ENCODE data around the gene KIF26A.

KIF26A gene

GRCh38 chr14:104126753-104127152 is 11.6 kb upstream of the KIF26A start:
- no peaks in the 10 kb centered on the region for H3K79me2 ChIP-seq (ENCODE audit: low read length)
- H4K20me1 ChIP-seq (ENCODE audit: insufficient read depth, low read length) = no peaks in the 10 kb centered on the region
- H3K9me3 ChIP-seq (replicated peaks; ENCODE audit: insufficient read depth, low read length) = no peaks in the 10 kb centered on the region
- TF ChIP-seq EZH2 (optimal IDR thresholded peaks at IDR 0.05; ENCODE audit: low read depth, low read length) = no peak
- TF ChIP-seq CTCF (IDR thresholded peaks at IDR 0.05; ENCODE audit: low read length) = no peak
- TF ChIP-seq EZH2phosphoT487 (IDR thresholded peaks at IDR 0.05; ENCODE audit: low read length) = no peak
- H3K4me3 ChIP-seq (ENCODE audit: low read length) = no peak overlapping the region
- no peak overlapping the region for H2AFZ ChIP-seq (ENCODE audit: low read length)
- H3K4me2 ChIP-seq (ENCODE audit: low read depth, low read length) = no peak overlapping the region
- no peak overlapping the region for H3K27ac ChIP-seq (ENCODE audit: low read length)
- no peaks in the 10 kb centered on the region for H3K9me2 ChIP-seq (replicated peaks; ENCODE audit: insufficient read depth, low read length)
- H3K4me1 ChIP-seq (ENCODE audit: low read length) = no peaks in the 10 kb centered on the region
- no peak overlapping the region for H3K9ac ChIP-seq (ENCODE audit: low read length)
- H3K27me3 ChIP-seq (replicated peaks; ENCODE audit: insufficient read depth, low read length) = peaks cover 11% of the 10 kb centered on the region
- DNase-seq = no peak
- H3K36me3 ChIP-seq (replicated peaks; ENCODE audit: insufficient read depth, low read length) = no peaks in the 10 kb centered on the region
- H3F3A ChIP-seq (ENCODE audit: insufficient read depth, low read length) = no peaks in the 10 kb centered on the region

- TF ChIP-seq EZH2 (optimal IDR thresholded peaks at IDR 0.05; ENCODE audit: low read depth, low read length) (no peak), CTCF (IDR thresholded peaks at IDR 0.05; ENCODE audit: low read length) (no peak), EZH2phosphoT487 (IDR thresholded peaks at IDR 0.05; ENCODE audit: low read length) (no peak)
- H2AFZ ChIP-seq (ENCODE audit: low read length) = no peak overlapping the region
Measured at GRCh38 chr14:104128981-104129380, 9.4 kb upstream of the KIF26A start.

GRCh38 chr14:104129556-104129955 is 8.8 kb upstream of the KIF26A start:
- no peak overlapping the region for H3K27ac ChIP-seq (ENCODE audit: low read length)
- TF ChIP-seq CTCF (IDR thresholded peaks at IDR 0.05; ENCODE audit: low read length) = no peak
- no peak for TF ChIP-seq EZH2phosphoT487 (IDR thresholded peaks at IDR 0.05; ENCODE audit: low read length)
- no peak for TF ChIP-seq EZH2 (optimal IDR thresholded peaks at IDR 0.05; ENCODE audit: low read depth, low read length)

More at GRCh38 chr14:104128981-104129380, 9.4 kb upstream of the KIF26A start:
- H3K27ac ChIP-seq (ENCODE audit: low read length) = no peak overlapping the region
- no peaks in the 10 kb centered on the region for H3F3A ChIP-seq (ENCODE audit: insufficient read depth, low read length)
- no peak overlapping the region for H3K9ac ChIP-seq (ENCODE audit: low read length)
- DNase-seq = no peak
- no peak overlapping the region for H3K4me2 ChIP-seq (ENCODE audit: low read depth, low read length)
- peaks cover 18% of the 10 kb centered on the region for H3K27me3 ChIP-seq (replicated peaks; ENCODE audit: insufficient read depth, low read length)
- H3K79me2 ChIP-seq (ENCODE audit: low read length) = no peaks in the 10 kb centered on the region
- no peaks in the 10 kb centered on the region for H3K9me3 ChIP-seq (replicated peaks; ENCODE audit: insufficient read depth, low read length)
- no peak overlapping the region for H3K4me3 ChIP-seq (ENCODE audit: low read length)
- no peaks in the 10 kb centered on the region for H3K36me3 ChIP-seq (replicated peaks; ENCODE audit: insufficient read depth, low read length)
- H4K20me1 ChIP-seq (ENCODE audit: insufficient read depth, low read length) = no peaks in the 10 kb centered on the region
- no peaks in the 10 kb centered on the region for H3K9me2 ChIP-seq (replicated peaks; ENCODE audit: insufficient read depth, low read length)
- no peaks in the 10 kb centered on the region for H3K4me1 ChIP-seq (ENCODE audit: low read length)

More at GRCh38 chr14:104129556-104129955, 8.8 kb upstream of the KIF26A start:
- no peaks in the 10 kb centered on the region for H3K9me3 ChIP-seq (replicated peaks; ENCODE audit: insufficient read depth, low read length)
- H3K4me3 ChIP-seq (ENCODE audit: low read length) = no peak overlapping the region
- no peaks in the 10 kb centered on the region for H4K20me1 ChIP-seq (ENCODE audit: insufficient read depth, low read length)
- H3K4me1 ChIP-seq (ENCODE audit: low read length) = no peaks in the 10 kb centered on the region
- DNase-seq = no peak
- H3K9ac ChIP-seq (ENCODE audit: low read length) = no peak overlapping the region
- H3K27me3 ChIP-seq (replicated peaks; ENCODE audit: insufficient read depth, low read length) = peaks cover 21% of the 10 kb centered on the region
- H3K4me2 ChIP-seq (ENCODE audit: low read depth, low read length) = no peak overlapping the region
- H2AFZ ChIP-seq (ENCODE audit: low read length) = no peak overlapping the region
- no peaks in the 10 kb centered on the region for H3K36me3 ChIP-seq (replicated peaks; ENCODE audit: insufficient read depth, low read length)
- no peaks in the 10 kb centered on the region for H3K9me2 ChIP-seq (replicated peaks; ENCODE audit: insufficient read depth, low read length)
- no peaks in the 10 kb centered on the region for H3F3A ChIP-seq (ENCODE audit: insufficient read depth, low read length)
- no peaks in the 10 kb centered on the region for H3K79me2 ChIP-seq (ENCODE audit: low read length)
